Epithelial cell of proximal tubule (primary cell): Measurements from ENCODE around the gene OSBPL8. TPM values are rescaled to one million over a fixed set of nuclear protein-coding genes. Genes with fewer than 3 reads are reported as not detected.

Experiments
- DNase-seq: peaks from one replicate; pipeline ENCODE4 v3.0.0-alpha.2; 2011; ENCODE audit warnings: low read depth
- H3K4me3 ChIP-seq: 2 replicates; pipeline ENCODE4 v1.5.1; 2011; ENCODE audit warnings: low read depth, mild to moderate bottlenecking, low read length
- total RNA-seq: library from RNA; depleted of rRNA; stranded (reverse); fragments of >200 nt; gene quantifications from 2 replicates; pipeline ENCODE4 v1.2.3, GENCODE V29; 2015
- TF ChIP-seq, protein P1 (sequence below): conservative IDR thresholded peaks from 2 replicates; pipeline ENCODE4 v1.5.1; 2012; ENCODE audit warnings: low read depth, mild to moderate bottlenecking, low read length

OSBPL8 gene
- total RNA-seq, 1 donor from 2014 or later, result 46.5 TPM

DNA sequence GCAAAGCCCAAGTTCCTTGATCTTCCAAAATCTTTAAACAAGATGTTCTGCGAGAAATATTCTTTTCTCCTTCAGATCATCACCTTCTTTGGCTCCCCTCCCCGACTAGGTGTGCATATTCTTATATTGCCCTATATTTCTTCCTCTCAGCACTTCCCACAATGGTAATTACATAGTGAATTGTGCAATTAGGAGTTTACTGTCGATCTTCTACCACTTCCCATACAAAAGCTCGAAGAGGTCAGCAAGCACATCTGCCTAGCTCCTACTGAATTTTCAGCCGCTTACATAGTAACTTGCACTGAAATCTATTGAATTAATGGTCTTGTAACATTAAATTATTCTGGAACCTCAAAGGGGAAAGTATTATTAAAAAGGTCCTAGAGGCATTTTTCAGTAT, 16.7 kb downstream of the OSBPL8 start:
- no peak for DNase-seq
- H3K4me3 ChIP-seq, result no peak overlapping the region
- TF ChIP-seq, protein P1, sequence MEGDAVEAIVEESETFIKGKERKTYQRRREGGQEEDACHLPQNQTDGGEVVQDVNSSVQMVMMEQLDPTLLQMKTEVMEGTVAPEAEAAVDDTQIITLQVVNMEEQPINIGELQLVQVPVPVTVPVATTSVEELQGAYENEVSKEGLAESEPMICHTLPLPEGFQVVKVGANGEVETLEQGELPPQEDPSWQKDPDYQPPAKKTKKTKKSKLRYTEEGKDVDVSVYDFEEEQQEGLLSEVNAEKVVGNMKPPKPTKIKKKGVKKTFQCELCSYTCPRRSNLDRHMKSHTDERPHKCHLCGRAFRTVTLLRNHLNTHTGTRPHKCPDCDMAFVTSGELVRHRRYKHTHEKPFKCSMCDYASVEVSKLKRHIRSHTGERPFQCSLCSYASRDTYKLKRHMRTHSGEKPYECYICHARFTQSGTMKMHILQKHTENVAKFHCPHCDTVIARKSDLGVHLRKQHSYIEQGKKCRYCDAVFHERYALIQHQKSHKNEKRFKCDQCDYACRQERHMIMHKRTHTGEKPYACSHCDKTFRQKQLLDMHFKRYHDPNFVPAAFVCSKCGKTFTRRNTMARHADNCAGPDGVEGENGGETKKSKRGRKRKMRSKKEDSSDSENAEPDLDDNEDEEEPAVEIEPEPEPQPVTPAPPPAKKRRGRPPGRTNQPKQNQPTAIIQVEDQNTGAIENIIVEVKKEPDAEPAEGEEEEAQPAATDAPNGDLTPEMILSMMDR, result no peak

DNA sequence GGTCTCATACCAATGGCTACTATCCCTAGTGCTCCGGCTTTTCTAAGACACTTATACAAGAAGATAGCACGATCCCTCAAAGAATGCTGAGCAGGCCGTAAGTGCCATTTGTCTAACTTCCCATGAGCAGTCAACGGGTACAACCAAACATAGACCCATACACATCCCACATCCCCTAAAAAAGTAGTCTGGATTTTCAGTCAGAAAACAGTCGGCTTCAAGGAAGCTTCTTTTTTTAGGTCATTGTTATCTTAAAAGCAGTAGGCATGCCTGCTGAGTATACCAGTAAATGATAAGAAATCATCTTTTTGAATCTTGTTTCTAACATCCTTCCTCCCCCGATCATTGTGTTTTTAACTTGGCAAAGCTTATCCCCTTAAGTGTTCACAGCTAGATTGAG, 19.8 kb downstream of the OSBPL8 start:
- H3K4me3 ChIP-seq, result no peak overlapping the region
- TF ChIP-seq, protein P1, result no peak
- no peak for DNase-seq

DNA sequence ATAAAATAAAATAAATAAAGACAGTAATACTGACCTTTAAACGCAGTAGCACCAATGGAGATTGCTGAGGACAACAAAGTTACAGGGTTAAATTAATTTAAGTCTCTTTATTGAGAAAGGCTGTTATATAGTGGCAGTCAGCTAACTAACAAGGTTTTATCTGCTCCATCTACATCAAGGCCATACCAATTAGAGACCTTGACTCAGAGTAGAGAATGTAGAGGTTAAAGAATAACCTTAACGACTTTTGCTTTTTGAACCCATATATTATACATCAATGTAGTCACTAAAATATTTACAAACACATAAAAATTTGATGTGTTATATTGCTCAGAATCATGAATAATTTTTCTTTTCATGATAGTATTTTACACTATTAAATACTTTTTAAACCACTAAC, 21.6 kb downstream of the OSBPL8 start:
- no peak for DNase-seq
- TF ChIP-seq, protein P1, result no peak
- H3K4me3 ChIP-seq, result no peak overlapping the region

DNA sequence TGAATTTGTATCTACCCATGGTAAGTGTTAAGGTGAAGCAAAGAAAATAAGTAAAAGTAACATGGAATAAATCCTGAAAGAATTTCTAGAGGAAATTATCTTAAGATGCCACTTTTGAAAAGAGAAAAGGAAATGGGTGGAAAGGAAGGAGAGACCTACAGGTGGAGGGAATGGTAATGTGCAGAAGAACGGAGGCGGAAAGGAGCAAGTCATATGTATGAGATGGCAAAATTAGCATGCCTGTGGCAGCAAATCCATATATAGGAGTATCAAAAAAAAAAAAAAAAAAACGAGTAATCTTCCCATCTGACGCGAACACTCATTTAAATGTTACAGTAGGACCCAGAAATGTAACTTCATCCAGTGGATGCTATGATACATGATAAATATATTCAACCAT, 23.0 kb downstream of the OSBPL8 start:
- no peak for DNase-seq
- no peak overlapping the region for H3K4me3 ChIP-seq
- TF ChIP-seq, protein P1, result no peak

DNA sequence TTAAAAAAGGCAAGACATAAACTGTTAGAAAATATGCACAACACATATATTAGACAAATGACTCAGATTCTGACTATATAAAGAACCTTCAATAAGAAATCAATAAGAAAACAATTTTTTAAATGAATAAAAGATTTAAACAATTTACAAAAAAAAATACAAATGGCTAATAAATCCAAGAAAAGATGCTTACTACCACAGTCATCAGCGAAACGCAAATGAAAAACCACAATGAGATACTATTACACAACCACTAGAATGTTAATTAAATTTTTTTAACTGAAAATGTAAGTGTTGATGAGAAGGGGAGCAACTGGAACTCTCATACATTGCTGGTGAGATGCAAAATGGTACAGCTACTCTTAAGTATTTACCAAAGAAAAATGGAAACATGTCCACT, 24.4 kb downstream of the OSBPL8 start:
- TF ChIP-seq, protein P1, result no peak
- H3K4me3 ChIP-seq, result no peak overlapping the region
- no peak for DNase-seq

DNA sequence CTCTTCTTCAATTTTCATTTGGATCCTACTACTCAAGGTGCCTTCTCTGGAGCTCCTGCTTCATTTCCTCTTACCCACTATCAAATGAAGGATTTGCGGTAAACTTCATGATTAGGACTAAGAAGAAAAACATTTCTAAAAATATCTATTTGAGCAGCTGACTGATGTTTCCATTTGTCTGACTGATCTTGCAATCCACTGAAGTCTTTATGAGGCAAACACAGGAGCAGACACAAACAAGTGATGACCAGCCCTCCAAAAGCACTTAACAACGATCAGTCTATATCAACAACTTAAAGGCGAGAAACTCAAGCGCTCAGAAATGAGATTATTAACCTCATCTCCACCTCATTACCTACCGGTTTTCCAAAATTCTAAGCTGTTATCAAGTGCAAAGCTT, 26.2 kb downstream of the OSBPL8 start:
- no peak overlapping the region for H3K4me3 ChIP-seq
- TF ChIP-seq, protein P1, result no peak
- no peak for DNase-seq

DNA sequence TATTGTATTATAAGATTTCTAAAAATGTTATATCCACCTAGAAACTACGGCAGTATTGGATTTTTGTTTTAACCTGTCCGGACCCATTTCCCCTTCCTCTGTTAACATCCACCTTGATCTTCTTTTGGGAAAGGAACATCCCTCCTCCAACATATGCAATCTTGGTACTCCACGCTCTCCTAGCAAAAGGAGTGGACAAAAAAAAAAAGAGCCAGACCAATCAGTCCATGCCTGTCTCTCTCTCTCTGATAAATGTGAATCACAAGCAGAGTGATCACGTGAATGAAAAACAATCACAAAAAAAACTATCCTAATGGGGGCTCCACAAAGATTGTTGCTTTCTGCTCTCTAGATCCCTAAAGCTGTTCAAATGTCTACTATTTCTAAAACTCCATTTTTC, 27.1 kb downstream of the OSBPL8 start:
- H3K4me3 ChIP-seq, result no peak overlapping the region
- no peak for DNase-seq
- TF ChIP-seq, protein P1, result no peak
